ENCODE data around the gene PAAF1. TPM values are rescaled to one million over a fixed set of nuclear protein-coding genes. Genes with fewer than 3 reads are reported as not detected.

PAAF1 gene
- total and polyA plus RNA-seq, 2 of the 13 experiments (the other 11 are each of a cell fraction or from before 2014, with no cell fraction given): 13.5 to 28.8 TPM

- TF ChIP-seq MAFK (conservative IDR thresholded peaks at IDR 0.05 in 1 of 2, IDR thresholded peaks at IDR 0.05 in 1 of 2; ENCODE audit: low read length in 2 of 2) (peak; percentile 26 to 56; a peak in 2 of 4 replicates), NAIF1 (CRISPR knock-in tag; IDR thresholded peaks at IDR 0.05; ENCODE audit: borderline replicate concordance) (no peak), DRAP1 (CRISPR knock-in tag; IDR thresholded peaks at IDR 0.05) (no peak), SRSF9 (IDR thresholded peaks at IDR 0.05; ENCODE audit: borderline replicate concordance, insufficient read depth, low read depth, low read length, poor library complexity, severe bottlenecking) (no peak), THRA (CRISPR knock-in tag; IDR thresholded peaks at IDR 0.05; ENCODE audit: borderline replicate concordance) (no peak), RERE (CRISPR knock-in tag; IDR thresholded peaks at IDR 0.05; ENCODE audit: low read depth) (no peak), ZNF414 (CRISPR knock-in tag; IDR thresholded peaks at IDR 0.05) (no peak), XBP1 (CRISPR knock-in tag; IDR thresholded peaks at IDR 0.05) (no peak), ZNF503 (CRISPR knock-in tag; IDR thresholded peaks at IDR 0.05) (no peak), ZNF549 (CRISPR knock-in tag; IDR thresholded peaks at IDR 0.05) (no peak), ZHX1 (CRISPR knock-in tag; IDR thresholded peaks at IDR 0.05; ENCODE audit: low read depth) (no peak), ZNF317 (CRISPR knock-in tag; IDR thresholded peaks at IDR 0.05) (no peak), POLR2G (IDR thresholded peaks at IDR 0.05; ENCODE audit: low read depth, low read length) (0 out of 2 replicates have a peak, but pooled peaks have one; percentile 25), HDAC2 (CRISPR knock-in tag; IDR thresholded peaks at IDR 0.05) (no peak), ZFP36 (IDR thresholded peaks at IDR 0.05; ENCODE audit: borderline replicate concordance, low read depth, low read length, partially characterized antibody) (no peak)
Measured at GRCh38 chr11:73869332-73869949, 7.4 kb upstream of the PAAF1 start (continued).
